K562 (cell line): ENCODE results near the gene SLC25A4. TPM values are rescaled to one million over a fixed set of nuclear protein-coding genes. Genes with fewer than 3 reads are reported as not detected.

Experiments
- ATAC-seq: fragments of 200-7000 bp; cut with Tn5 transposase; 3 replicates; pipeline ENCODE4 v1.9.1; 2020; ENCODE audit warnings: moderate library complexity
- BruUV-seq: library from RNA; stranded (reverse); fragments of 400-500 nt; replicated peaks from 2 replicates; lab custom pipeline; 2021; lab: Mats Ljungman, UMichigan
- CTCF ChIA-PET: fragments of 300-600 bp; formaldehyde crosslinking; extraction: SDS; loops from one replicate; lab custom pipeline; 2021; ENCODE audit warnings: low intra/inter-chr PET ratio; lab: Yijun Ruan, JAX
- POLR2A ChIA-PET: fragments of 300-600, 350-650 bp; sonication (Branson Sonifier 250); formaldehyde crosslinking; extraction: SDS; loops from one replicate; lab custom pipeline; 2021; ENCODE audit warnings: antibody characterized with exemption, inconsistent platforms; lab: Yijun Ruan, JAX
- DNase-seq, 4 experiments: peaks; one replicate each; pipeline versions ENCODE4 v3.0.0 to v3.0.0-alpha.2; 2011 to 2018; ENCODE audit warnings: low spot score in 3 of 4, mixed read lengths in 3 of 4; ENCODE audit errors: extremely low read depth in 1 of 4
- FAIRE-seq: peaks from 2 replicates; lab custom pipeline; 2011; peaks lifted over from hg19 to GRCh38; lab: Jason Lieb, UNC
- H2AFZ ChIP-seq: 2 replicates; pipeline ENCODE4 v1.6.0; 2011; ENCODE audit warnings: low read depth, low read length, control low read depth, inconsistent platforms
- H3K27ac ChIP-seq: fragments of 200-600 bp; 3 replicates; pipeline ENCODE4 v1.8.0; 2011; ENCODE audit warnings: low read depth, mild to moderate bottlenecking, control low read depth, inconsistent platforms, low read length, moderate library complexity, mixed read lengths; ENCODE audit errors: extremely low read depth
- H3K27me3 ChIP-seq, 2 experiments: fragments of 300-600 bp in 1 of 2; 2 replicates in 1 of 2; 3 replicates in 1 of 2; pipeline versions ENCODE4 v1.6.0 to v1.8.0; 2011; ENCODE audit warnings: inconsistent platforms in 2 of 2, low read length in 2 of 2, mild to moderate bottlenecking in 1 of 2, mixed read lengths in 1 of 2, moderate library complexity in 1 of 2; ENCODE audit not compliant: control insufficient read depth in 2 of 2, insufficient read depth in 2 of 2
- H3K36me3 ChIP-seq: fragments of 300-600 bp; 3 replicates; pipeline ENCODE4 v1.8.0; 2011; ENCODE audit warnings: mild to moderate bottlenecking, low read length, inconsistent platforms; ENCODE audit not compliant: control insufficient read depth, insufficient read depth
- H3K4me1 ChIP-seq, 2 experiments: fragments of 200-600 bp in 1 of 2; replicated peaks in 1 of 2; 2 replicates in 1 of 2; 3 replicates in 1 of 2; pipeline versions ENCODE4 v1.5.1 to v1.8.0; 2011; ENCODE audit warnings: inconsistent platforms in 2 of 2, low read length in 2 of 2, mild to moderate bottlenecking in 1 of 2, mixed read lengths in 1 of 2, moderate library complexity in 1 of 2; ENCODE audit not compliant: control insufficient read depth in 2 of 2, insufficient read depth in 2 of 2
- H3K4me2 ChIP-seq: 2 replicates; pipeline ENCODE4 v1.6.1; 2011; ENCODE audit warnings: low read length, control low read depth, inconsistent platforms, mixed read lengths; ENCODE audit not compliant: insufficient read depth
- H3K4me3 ChIP-seq: fragments of 200-600 bp; sonication (generic), shearing (Covaris generic); 2 replicates; pipeline ENCODE4 v1.5.1; 2016; ENCODE audit warnings: control low read depth, inconsistent platforms
- H3K79me2 ChIP-seq: fragments of 200-600 bp; 3 replicates; pipeline ENCODE4 v1.8.0; 2011; ENCODE audit warnings: low read length, inconsistent platforms; ENCODE audit not compliant: control insufficient read depth, insufficient read depth
- H3K9ac ChIP-seq, 2 experiments: 2 replicates each; pipeline versions ENCODE4 v1.6.0 to v1.6.1; 2011; ENCODE audit warnings: low read depth in 2 of 2, low read length in 2 of 2, control low read depth in 1 of 2, inconsistent platforms in 1 of 2, mild to moderate bottlenecking in 1 of 2, mixed read lengths in 1 of 2; ENCODE audit not compliant: insufficient read depth in 1 of 2
- H3K9me1 ChIP-seq: one replicate; pipeline ENCODE4 v1.6.0; 2011; ENCODE audit warnings: inconsistent platforms, mild to moderate bottlenecking, low read length, moderate library complexity; ENCODE audit not compliant: control insufficient read depth, insufficient read depth
- H3K9me3 ChIP-seq: replicated peaks from 2 replicates; pipeline ENCODE4 v1.5.1; 2011; ENCODE audit warnings: low read depth, low read length, inconsistent platforms; ENCODE audit not compliant: control insufficient read depth, insufficient read depth
- H4K20me1 ChIP-seq: replicated peaks from 2 replicates; pipeline ENCODE4 v1.6.1; 2011; ENCODE audit warnings: low read length, inconsistent platforms, mixed read lengths; ENCODE audit not compliant: control insufficient read depth, insufficient read depth
- CBX5 ChIP-seq: IDR thresholded peaks from 2 replicates; pipeline ENCODE4 v1.6.1; 2014; ENCODE audit warnings: low read depth, borderline replicate concordance
- KDM4B ChIP-seq, 2 experiments: fragments of 450-650 bp in 1 of 2; sonication (generic) in 1 of 2; IDR thresholded peaks; 2 replicates each; pipeline ENCODE4 v1.6.1; 2016 to 2017; ENCODE audit warnings: borderline replicate concordance in 2 of 2, antibody characterized with exemption in 1 of 2, low read depth in 1 of 2, mild to moderate bottlenecking in 1 of 2
- MBD2 ChIP-seq: sonication (generic); IDR thresholded peaks from 2 replicates; pipeline ENCODE4 v1.6.1; 2016; ENCODE audit warnings: low read depth, borderline replicate concordance
- MEF2A ChIP-seq: IDR thresholded peaks from 2 replicates; pipeline ENCODE4 v1.6.1; 2011; ENCODE audit warnings: low read depth, mild to moderate bottlenecking, low read length, moderate library complexity; ENCODE audit not compliant: control insufficient read depth
- MTA3 ChIP-seq: fragments of 450-650 bp; formaldehyde crosslinking; IDR thresholded peaks from 2 replicates; pipeline ENCODE4 v1.6.1; 2017; ENCODE audit warnings: mild to moderate bottlenecking, borderline replicate concordance
- XRCC3 ChIP-seq: fragments of 450-650 bp; IDR thresholded peaks from 2 replicates; pipeline ENCODE4 v1.6.1; 2017; ENCODE audit warnings: mild to moderate bottlenecking, moderate library complexity
- ZFP1 ChIP-seq: fragments of 450-650 bp; formaldehyde crosslinking; IDR thresholded peaks from 2 replicates; pipeline ENCODE4 v1.4.0; 2020; ENCODE audit warnings: mild to moderate bottlenecking, mixed read lengths
- ZSCAN32 ChIP-seq: fragments of 450-650 bp; formaldehyde crosslinking; IDR thresholded peaks from 2 replicates; pipeline ENCODE4 v1.4.0; 2020; ENCODE audit warnings: mild to moderate bottlenecking, moderate library complexity
- in situ Hi-C: fragments of 300-500 bp; cut with MboI; formaldehyde crosslinking; loops from 4 replicates; pipeline ENCODE4 v1.15.0; 2018; ENCODE audit warnings: inconsistent platforms, mixed read lengths
- intact Hi-C: fragments of 100-400 bp; cut with micrococcal nuclease; formaldehyde crosslinking; loops from 2 replicates; pipeline ENCODE4 v1.14.2; 2022
- polyA plus RNA-seq, 8 experiments: library from polyadenylated mRNA; depleted of rRNA in 4 of 8; stranded (reverse) in 5 of 8; unstranded in 3 of 8; fragments of >200 nt; fragmentation: Nextera tagmentation in 2 of 8; fragmentation: Illumina TruSeq in 1 of 8; extraction: Ambion mirVana in 2 of 8; extraction: Trizol in 1 of 8; gene quantifications; 2 replicates each; pipeline versions ENCODE4 v1.2.1 to v1.2.3, GENCODE V29; 2011 to 2014; ENCODE audit warnings: inconsistent platforms in 1 of 8, missing spikeins in 1 of 8
- total RNA-seq, 7 experiments: library from RNA; depleted of rRNA in 6 of 7; stranded (reverse); fragments of >200 nt in 6 of 7; fragmentation: Illumina TruSeq in 2 of 7; extraction: Trizol in 2 of 7; gene quantifications; 2 replicates each; pipeline versions ENCODE4 v1.2.1 to v1.2.3, GENCODE V29; 2011 to 2021; ENCODE audit warnings: low replicate concordance in 1 of 7
- TF ChIP-seq, protein P1 (sequence below): sonication (generic); formaldehyde crosslinking; IDR thresholded peaks from 2 replicates; pipeline ENCODE4 v1.8.0; 2022; ENCODE audit warnings: mild to moderate bottlenecking, low read depth, missing genetic modification reagents
- TF ChIP-seq, protein P2 (sequence below): fragments of 450-650 bp; IDR thresholded peaks from 2 replicates; pipeline ENCODE4 v1.6.1; 2016; ENCODE audit warnings: low read depth, mild to moderate bottlenecking, moderate library complexity
- TF ChIP-seq, protein P3 (sequence below): fragments of 450-650 bp; formaldehyde crosslinking; IDR thresholded peaks from 2 replicates; pipeline ENCODE4 v1.4.0; 2022; ENCODE audit warnings: missing genetic modification characterization
- TF ChIP-seq, protein P4 (sequence below): fragments of 250-450 bp; sonication (Bioruptor Pico); IDR thresholded peaks from 2 replicates; pipeline ENCODE4 v1.4.0; 2020; ENCODE audit warnings: mild to moderate bottlenecking, moderate library complexity, borderline replicate concordance

The SLC25A4 gene
- total and polyA plus RNA-seq, 9 of the 15 experiments (the other 6 are each of a cell fraction or from before 2014, with no cell fraction given): 8.3 to 28.6 (median 19.5) TPM

DNA sequence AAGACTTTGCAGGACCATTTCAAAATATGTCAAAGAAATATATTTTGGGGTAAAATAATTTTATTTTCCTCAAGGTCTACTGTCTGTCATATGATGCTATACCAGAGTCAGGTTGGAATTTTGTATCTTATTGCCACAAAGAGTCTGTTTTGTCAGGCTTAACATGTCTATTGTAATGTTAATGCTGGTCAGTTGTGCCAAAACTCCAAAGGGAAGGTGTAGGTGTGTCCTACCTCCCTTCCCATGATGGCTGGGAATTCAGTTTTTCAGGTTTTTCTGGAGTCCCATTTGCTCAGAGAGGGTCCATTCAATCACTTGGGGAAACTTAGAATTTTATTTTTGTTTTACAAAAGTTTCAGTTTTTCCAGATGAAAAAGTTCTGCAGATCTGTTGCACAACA lies 33.3 kb upstream of the SLC25A4 start:
- no peak for TF ChIP-seq MBD2
- no peak for TF ChIP-seq MEF2A
- no peak for TF ChIP-seq XRCC3
- TF ChIP-seq ZFP1 (CRISPR knock-in tag): no peak
- TF ChIP-seq, protein P1, sequence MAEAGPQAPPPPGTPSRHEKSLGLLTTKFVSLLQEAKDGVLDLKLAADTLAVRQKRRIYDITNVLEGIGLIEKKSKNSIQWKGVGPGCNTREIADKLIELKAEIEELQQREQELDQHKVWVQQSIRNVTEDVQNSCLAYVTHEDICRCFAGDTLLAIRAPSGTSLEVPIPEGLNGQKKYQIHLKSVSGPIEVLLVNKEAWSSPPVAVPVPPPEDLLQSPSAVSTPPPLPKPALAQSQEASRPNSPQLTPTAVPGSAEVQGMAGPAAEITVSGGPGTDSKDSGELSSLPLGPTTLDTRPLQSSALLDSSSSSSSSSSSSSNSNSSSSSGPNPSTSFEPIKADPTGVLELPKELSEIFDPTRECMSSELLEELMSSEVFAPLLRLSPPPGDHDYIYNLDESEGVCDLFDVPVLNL (CRISPR knock-in tag): no peak
- TF ChIP-seq CBX5: no peak
- no peak for TF ChIP-seq ZSCAN32 (CRISPR knock-in tag)
- no peak for TF ChIP-seq MTA3
- TF ChIP-seq, protein P2, sequence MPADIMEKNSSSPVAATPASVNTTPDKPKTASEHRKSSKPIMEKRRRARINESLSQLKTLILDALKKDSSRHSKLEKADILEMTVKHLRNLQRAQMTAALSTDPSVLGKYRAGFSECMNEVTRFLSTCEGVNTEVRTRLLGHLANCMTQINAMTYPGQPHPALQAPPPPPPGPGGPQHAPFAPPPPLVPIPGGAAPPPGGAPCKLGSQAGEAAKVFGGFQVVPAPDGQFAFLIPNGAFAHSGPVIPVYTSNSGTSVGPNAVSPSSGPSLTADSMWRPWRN: no peak
- TF ChIP-seq, protein P3, sequence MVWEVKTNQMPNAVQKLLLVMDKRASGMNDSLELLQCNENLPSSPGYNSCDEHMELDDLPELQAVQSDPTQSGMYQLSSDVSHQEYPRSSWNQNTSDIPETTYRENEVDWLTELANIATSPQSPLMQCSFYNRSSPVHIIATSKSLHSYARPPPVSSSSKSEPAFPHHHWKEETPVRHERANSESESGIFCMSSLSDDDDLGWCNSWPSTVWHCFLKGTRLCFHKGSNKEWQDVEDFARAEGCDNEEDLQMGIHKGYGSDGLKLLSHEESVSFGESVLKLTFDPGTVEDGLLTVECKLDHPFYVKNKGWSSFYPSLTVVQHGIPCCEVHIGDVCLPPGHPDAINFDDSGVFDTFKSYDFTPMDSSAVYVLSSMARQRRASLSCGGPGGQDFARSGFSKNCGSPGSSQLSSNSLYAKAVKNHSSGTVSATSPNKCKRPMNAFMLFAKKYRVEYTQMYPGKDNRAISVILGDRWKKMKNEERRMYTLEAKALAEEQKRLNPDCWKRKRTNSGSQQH (CRISPR knock-in tag): no peak
- TF ChIP-seq, protein P4, sequence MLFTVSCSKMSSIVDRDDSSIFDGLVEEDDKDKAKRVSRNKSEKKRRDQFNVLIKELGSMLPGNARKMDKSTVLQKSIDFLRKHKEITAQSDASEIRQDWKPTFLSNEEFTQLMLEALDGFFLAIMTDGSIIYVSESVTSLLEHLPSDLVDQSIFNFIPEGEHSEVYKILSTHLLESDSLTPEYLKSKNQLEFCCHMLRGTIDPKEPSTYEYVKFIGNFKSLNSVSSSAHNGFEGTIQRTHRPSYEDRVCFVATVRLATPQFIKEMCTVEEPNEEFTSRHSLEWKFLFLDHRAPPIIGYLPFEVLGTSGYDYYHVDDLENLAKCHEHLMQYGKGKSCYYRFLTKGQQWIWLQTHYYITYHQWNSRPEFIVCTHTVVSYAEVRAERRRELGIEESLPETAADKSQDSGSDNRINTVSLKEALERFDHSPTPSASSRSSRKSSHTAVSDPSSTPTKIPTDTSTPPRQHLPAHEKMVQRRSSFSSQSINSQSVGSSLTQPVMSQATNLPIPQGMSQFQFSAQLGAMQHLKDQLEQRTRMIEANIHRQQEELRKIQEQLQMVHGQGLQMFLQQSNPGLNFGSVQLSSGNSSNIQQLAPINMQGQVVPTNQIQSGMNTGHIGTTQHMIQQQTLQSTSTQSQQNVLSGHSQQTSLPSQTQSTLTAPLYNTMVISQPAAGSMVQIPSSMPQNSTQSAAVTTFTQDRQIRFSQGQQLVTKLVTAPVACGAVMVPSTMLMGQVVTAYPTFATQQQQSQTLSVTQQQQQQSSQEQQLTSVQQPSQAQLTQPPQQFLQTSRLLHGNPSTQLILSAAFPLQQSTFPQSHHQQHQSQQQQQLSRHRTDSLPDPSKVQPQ: no peak
- no peak for TF ChIP-seq KDM4B (IDR thresholded peaks at IDR 0.05; ENCODE audit: borderline replicate concordance in 2 of 2, low read depth in 1 of 2)
- TF ChIP-seq, all 486 proteins: peak for 0
- Histone ChIP-seq H3K27ac (no peak overlapping the region), H3K4me1 (peaks cover 0 to 3% of the 10 kb centered on the region in 2 experiments; a peak in 1 of 5 replicates), H3K4me3 (no peak overlapping the region), H4K20me1 (no peaks in the 10 kb centered on the region), H3K9me1 (no peaks in the 10 kb centered on the region), H2AFZ (no peak overlapping the region), H3K27me3 (no peaks in the 10 kb centered on the region; a peak in 1 of 5 replicates), H3K36me3 (no peaks in the 10 kb centered on the region), H3K4me2 (no peak overlapping the region), H3K9me3 (no peaks in the 10 kb centered on the region), H3K9ac (no peak overlapping the region), H3K79me2 (no peaks in the 10 kb centered on the region)
- in situ Hi-C loops (no loop called here), intact Hi-C loops (no loop called here)
- POLR2A ChIA-PET: no interaction called here
- CTCF ChIA-PET: no interaction called here
- no peak for FAIRE-seq
- BruUV-seq: no TSS peak
- no peak for ATAC-seq
- DNase-seq: no peak
